HG03571 (cell line): ENCODE data around the gene BCAN.
"Not testable (repeated sequence)": the region's sequence is repeated elsewhere in the genome, so short reads cannot be mapped to it uniquely, and the experiment has no call there.

Experiments used
- ATAC-seq: cut with Tn5 transposase; IDR thresholded peaks from one replicate; pipeline ENCODE4 v1.9.1; 2021; ENCODE audit not compliant: unreplicated experiment

The BCAN gene

DNA sequence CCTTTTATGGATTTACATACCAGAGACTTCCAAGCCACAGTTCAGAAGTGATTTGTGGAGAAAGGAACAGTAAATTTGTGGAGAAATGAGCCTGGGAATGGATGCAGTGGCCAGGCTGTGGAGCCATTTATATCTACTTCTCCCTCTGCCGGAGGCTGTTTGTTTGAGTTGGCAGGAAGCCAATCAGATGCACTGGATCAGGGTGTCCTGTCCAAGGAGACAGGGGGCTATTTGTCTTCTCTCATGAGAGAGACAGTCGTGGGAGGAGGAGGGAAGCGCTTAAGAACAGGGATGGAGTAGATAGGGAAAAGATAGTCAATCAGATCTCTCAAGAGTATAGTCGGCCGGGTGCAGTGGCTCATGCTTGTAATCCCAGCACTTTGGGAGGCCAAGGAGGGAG is 25.5 kb upstream of the BCAN start:
- ATAC-seq, result no peak

- no peak for ATAC-seq
Measured at GRCh38 chr1:156618853-156619581, 22.9 kb upstream of the BCAN start, which contains the start of gene HAPLN2. Gene HAPLN2 (plus strand): TSS chr1:156619415. CDS start chr1:156623491, 4,076 bp downstream.

DNA sequence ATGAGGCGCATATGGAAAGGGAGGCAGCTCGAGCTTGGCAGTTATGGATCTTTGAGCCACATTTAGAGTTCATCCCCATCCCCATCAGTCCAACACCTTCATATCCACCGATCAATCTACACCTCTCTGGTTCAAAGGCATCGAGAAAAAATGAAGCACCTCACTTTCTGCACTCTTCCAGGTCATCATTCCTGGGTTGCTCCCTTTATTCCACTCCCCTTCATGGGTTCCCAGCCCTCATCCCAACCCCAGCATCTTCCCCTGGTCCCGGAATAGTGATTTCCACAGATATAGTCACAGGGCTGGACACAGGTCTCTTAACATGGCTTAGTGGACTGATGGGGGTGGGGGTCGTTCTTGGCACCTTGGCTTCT is 22.3 kb upstream of the BCAN start:
- ATAC-seq, result no peak

- ATAC-seq, result no peak
Measured at GRCh38 chr1:156622581-156623297, 19.2 kb upstream of the BCAN start.

- ATAC-seq, result no peak
Measured at GRCh38 chr1:156623946-156624813, 17.7 kb upstream of the BCAN start.

DNA sequence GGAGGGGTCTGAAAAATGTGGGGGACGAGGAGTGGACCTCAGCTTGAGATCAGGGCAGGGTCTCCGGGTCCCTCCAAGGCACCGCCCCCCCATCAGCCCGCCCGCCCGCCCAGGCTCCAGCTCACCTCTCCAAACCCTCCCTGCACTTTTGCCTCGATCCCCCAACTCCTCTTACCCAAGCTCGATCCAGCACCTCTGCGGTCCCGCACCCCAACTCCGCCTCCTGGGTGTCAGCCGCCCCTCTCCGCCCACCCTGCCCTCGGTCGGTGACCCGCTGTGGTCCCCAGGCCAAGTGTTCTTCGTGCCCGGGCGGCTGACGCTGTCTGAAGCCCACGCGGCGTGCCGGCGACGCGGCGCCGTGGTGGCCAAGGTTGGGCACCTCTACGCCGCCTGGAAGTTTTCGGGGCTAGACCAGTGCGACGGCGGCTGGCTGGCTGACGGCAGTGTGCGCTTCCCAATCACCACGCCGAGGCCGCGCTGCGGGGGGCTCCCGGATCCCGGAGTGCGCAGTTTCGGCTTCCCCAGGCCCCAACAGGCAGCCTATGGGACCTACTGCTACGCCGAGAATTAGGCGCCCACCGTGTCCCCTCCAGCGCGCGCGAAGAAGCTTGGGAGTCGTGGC is 17.0 kb upstream of the BCAN start:
- ATAC-seq, result no peak

GRCh38 chr1:156625436-156626078 is 16.4 kb upstream of the BCAN start:
- no peak for ATAC-seq

DNA sequence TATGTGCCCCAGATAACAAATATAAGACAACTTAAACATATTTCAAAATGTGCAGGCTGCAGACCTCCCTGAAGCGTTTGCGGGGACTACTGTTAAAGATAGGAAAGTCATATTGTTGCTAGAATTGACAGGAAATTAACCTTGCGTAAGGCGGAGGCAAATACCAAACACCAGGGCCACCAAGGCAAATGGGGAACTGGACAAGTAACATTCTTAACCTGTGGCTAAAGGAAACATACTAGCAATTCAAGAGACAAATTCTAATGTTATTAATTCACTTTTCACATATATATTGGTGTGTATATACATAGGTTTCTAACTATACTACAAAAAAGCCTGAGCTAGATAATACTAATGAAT is 15.9 kb upstream of the BCAN start:
- no peak for ATAC-seq

GRCh38 chr1:156627313-156627880 is 14.5 kb upstream of the BCAN start:
- ATAC-seq, result no peak

DNA sequence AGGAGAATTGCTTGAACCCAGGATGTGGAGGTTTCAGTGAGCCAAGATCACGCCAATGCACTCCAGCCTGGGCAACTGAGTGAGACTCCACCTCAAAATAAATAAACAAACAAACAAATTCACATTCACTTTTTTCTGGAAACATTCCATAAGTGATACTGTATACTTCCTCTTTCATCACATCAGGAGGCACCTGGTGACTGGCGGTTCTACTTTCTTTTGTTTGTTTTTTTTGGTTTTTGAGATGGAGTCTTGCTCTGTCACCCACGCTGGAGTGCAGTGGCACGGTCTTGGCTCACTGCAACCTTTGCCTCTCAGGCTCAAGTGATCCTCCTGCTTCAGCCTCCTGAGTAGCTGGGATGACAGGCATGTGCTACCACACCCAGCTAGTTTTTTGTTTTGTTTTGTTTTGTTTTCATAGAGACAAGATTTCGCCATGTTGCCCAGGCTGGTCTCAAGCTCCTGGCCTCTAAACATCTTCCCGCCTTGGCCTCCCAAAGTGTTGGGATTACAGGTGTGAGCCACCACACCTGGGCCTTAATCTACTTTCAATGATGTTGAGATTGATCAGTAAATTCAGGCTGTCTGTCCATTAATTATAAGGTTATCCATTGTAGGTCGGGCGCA is 12.0 kb upstream of the BCAN start:
- no peak for ATAC-seq

- ATAC-seq, result not testable (repeated sequence)
Measured at GRCh38 chr1:156631152-156631551, 10.8 kb upstream of the BCAN start.

DNA sequence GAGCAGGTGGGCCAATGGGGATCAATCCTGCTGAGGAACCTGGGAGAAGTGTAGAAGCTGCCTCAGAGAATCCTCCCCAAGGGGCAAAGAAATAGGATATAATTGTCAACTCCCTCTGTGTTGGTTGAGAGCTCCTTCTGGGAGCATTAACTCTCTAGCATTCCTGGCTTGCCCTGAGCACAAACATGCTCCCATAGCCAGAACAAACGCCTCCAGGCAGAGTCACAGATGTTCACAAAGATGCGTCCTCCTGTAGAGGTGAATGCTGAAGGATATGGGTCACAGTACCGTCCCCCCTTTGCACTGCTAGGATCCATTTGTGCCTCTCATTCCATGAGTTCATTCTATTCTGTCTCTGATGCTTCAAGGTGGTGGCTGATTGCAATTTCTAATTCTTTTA is 9.6 kb upstream of the BCAN start:
- ATAC-seq, result no peak

DNA sequence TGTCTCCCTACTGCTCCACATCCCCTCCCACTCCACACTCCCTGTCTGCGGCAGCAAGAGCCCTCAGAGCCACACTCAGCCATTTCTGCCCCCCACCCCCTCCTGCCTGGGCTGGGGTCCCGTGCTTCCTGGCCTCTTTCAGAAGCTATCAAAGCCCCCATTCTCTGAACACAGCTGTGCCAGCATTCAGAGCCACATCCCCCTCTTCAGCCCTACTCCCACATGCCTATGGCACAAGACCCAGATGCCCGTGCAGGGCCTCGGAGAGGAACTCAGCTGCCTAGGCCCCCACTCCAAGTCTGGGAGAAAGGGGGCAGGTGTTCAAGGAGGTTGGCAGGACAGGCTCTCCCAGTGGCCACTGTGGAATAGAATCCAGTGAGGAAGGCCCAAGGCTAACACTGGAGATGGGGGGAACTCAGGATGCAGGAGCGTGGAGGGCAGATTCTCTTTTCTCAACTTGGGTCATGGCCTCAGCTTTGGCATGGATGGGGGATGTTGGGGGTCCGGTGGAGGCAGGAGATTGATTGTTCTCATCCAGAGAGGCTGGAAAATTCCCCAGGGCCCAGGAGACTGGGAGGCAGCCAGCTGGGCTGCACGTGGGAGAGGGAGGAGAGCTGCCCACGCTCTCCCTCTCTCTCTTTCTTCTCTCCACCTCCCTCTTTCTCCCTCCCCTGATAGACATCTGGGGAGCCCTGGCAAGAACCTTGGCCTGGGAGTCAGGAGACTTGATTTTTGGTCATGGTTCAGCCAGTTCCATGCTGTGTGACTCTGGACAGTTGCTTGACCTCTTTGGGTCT is 3.5 kb upstream of the BCAN start:
- ATAC-seq, result no peak

DNA sequence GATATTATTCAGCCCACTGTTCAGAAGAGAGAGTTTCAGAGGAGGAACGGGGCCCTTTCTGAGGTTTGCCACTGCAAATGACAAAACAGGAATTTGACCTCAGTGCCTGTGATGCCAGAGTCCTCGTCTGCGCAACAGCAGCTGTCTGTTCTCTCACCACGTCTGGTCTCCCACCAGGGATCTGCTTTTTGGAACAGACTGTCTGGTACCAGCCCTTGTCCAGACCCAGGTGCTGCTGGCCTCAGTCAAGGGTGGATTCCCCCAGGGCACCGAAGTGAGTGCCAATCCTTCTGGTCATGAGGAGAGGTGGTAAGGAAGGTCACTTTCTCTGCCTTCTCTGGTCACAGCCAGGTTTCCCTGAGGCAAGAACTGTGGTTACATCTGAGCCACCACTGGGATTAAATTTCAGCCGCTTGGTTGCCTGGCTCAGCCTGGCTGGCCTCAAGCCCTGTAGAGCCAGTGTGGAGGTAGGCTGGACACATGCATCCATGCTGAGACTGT is 2.3 kb upstream of the BCAN start:
- ATAC-seq, result no peak

- ATAC-seq, result no peak
Measured at GRCh38 chr1:156640842-156641706, 843 bp upstream of the BCAN start.

DNA sequence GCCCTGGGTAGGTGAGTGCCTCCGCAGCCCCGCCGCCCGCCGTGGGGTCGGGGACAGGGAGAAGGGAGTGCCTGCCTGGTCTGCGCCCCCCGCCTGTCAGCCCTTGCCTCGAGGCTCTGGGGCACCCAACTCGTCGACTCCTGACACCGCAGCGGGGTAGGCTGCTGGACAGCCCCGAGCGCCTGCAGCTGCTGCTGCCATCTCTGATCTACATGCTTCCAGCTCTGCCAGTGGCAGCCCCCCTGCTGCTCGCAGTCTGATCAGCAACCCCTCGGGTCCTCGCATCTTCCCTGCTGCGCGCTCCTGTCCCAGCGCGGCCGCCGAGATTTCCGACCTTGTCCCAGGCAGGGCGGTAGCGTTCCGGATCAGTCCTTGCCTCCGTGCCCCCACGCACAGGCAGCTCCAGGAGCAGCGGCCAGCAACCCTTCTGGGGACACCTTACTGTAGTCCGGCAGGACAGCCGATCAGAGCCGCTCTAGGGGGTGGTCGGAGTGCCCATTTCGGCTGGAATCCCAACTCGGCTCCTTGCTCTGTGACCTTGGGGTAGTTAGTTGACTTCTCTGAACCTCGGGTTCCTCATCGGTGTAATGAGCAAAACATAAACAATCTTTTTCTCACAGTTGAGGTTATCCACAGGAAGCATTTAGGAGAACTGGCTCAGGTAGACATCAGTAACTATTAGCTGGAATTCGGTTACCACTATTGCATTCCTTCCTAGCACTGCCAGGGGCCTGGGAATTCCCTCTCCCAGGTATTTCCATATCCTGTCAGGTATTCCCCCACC is 540 bp downstream of the BCAN start:
- ATAC-seq, result no peak

- ATAC-seq, result no peak
Measured at GRCh38 chr1:156643049-156643777, 1.3 kb downstream of the BCAN start.
